HepG2 (cell line): Measurements from ENCODE around the gene TFEB. TPM values are rescaled to one million over a fixed set of nuclear protein-coding genes. Genes with fewer than 3 reads are reported as not detected.
A peak's percentile ranks its signal among the peaks of the same experiment; 100 is the strongest.

ENCODE experiments used
- ARNTL ChIP-seq: sonication (generic); formaldehyde crosslinking; IDR thresholded peaks from 2 replicates; pipeline ENCODE4 v1.4.0; 2020; ENCODE audit warnings: mild to moderate bottlenecking, missing genetic modification reagents
- CHD2 ChIP-seq: IDR thresholded peaks from 2 replicates; pipeline ENCODE4 v1.6.1; 2011; ENCODE audit warnings: low read depth, low read length, improper control_type of control experiment
- DNMT1 ChIP-seq: sonication (generic); formaldehyde crosslinking; IDR thresholded peaks from 2 replicates; pipeline ENCODE4 v1.5.1; 2020; ENCODE audit warnings: mild to moderate bottlenecking, missing genetic modification reagents
- FIP1L1 ChIP-seq: fragments of 200-400 bp; formaldehyde crosslinking; IDR thresholded peaks from 2 replicates; pipeline ENCODE4 v1.6.1; 2018; ENCODE audit warnings: low read depth, mild to moderate bottlenecking, low read length, moderate library complexity, borderline replicate concordance; ENCODE audit not compliant: insufficient read depth
- GLI4 ChIP-seq: sonication (generic); formaldehyde crosslinking; IDR thresholded peaks from 2 replicates; pipeline ENCODE4 v1.5.1; 2020; ENCODE audit warnings: missing genetic modification reagents, mild to moderate bottlenecking, moderate library complexity, borderline replicate concordance
- HDAC6 ChIP-seq: fragments of 200-600 bp; sonication (generic); IDR thresholded peaks from 2 replicates; pipeline ENCODE4 v1.7.0; 2017; ENCODE audit warnings: mild to moderate bottlenecking, antibody characterized with exemption, low read length, low read depth
- HOXA5 ChIP-seq: sonication (generic); formaldehyde crosslinking; IDR thresholded peaks from 2 replicates; pipeline ENCODE4 v1.4.0; 2020; ENCODE audit warnings: missing genetic modification reagents
- HOXA9 ChIP-seq: sonication (generic); formaldehyde crosslinking; IDR thresholded peaks from 2 replicates; pipeline ENCODE4 v1.8.1; 2022; ENCODE audit warnings: missing genetic modification reagents, mild to moderate bottlenecking, moderate library complexity, borderline replicate concordance
- KMT2A ChIP-seq: sonication (generic); formaldehyde crosslinking; IDR thresholded peaks from 2 replicates; pipeline ENCODE4 v1.4.0; 2020; ENCODE audit warnings: missing genetic modification reagents
- RAD21 ChIP-seq: fragments of 450-650 bp; formaldehyde crosslinking; IDR thresholded peaks from 2 replicates; pipeline ENCODE4 v1.5.0; 2020; ENCODE audit warnings: mild to moderate bottlenecking
- RELA ChIP-seq: sonication (generic); formaldehyde crosslinking; IDR thresholded peaks from 2 replicates; pipeline ENCODE4 v1.4.0; 2020; ENCODE audit warnings: missing genetic modification reagents
- SATB2 ChIP-seq: sonication (generic); formaldehyde crosslinking; IDR thresholded peaks from 2 replicates; pipeline ENCODE4 v1.5.0; 2020; ENCODE audit warnings: missing genetic modification reagents
- SIX1 ChIP-seq: sonication (generic); formaldehyde crosslinking; IDR thresholded peaks from 2 replicates; pipeline ENCODE4 v1.4.0; 2020; ENCODE audit warnings: missing genetic modification reagents, borderline replicate concordance
- SSRP1 ChIP-seq: IDR thresholded peaks from 2 replicates; pipeline ENCODE4 v1.6.1; 2016; ENCODE audit warnings: control low read depth
- ZBTB3 ChIP-seq: sonication (generic); formaldehyde crosslinking; IDR thresholded peaks from 2 replicates; pipeline ENCODE4 v1.4.0; 2020; ENCODE audit warnings: low read depth, mild to moderate bottlenecking, moderate library complexity, missing genetic modification reagents, borderline replicate concordance
- ZFY ChIP-seq: sonication (generic); formaldehyde crosslinking; IDR thresholded peaks from 2 replicates; pipeline ENCODE4 v1.4.0; 2020; ENCODE audit warnings: missing genetic modification reagents
- ZNF224 ChIP-seq: sonication (generic); formaldehyde crosslinking; IDR thresholded peaks from 2 replicates; pipeline ENCODE4 v1.5.0; 2020; ENCODE audit warnings: mild to moderate bottlenecking, missing genetic modification reagents
- ZNF329 ChIP-seq: sonication (generic); formaldehyde crosslinking; IDR thresholded peaks from 2 replicates; pipeline ENCODE4 v1.9.0; 2021; ENCODE audit warnings: low read depth, mild to moderate bottlenecking, missing genetic modification reagents
- ZNF333 ChIP-seq: sonication (generic); formaldehyde crosslinking; IDR thresholded peaks from 2 replicates; pipeline ENCODE4 v1.4.0; 2020; ENCODE audit warnings: mild to moderate bottlenecking, missing genetic modification reagents, borderline replicate concordance
- ZNF546 ChIP-seq: sonication (generic); formaldehyde crosslinking; conservative IDR thresholded peaks from 2 replicates; pipeline ENCODE4 v1.8.1; 2023; ENCODE audit warnings: mild to moderate bottlenecking, missing genetic modification reagents
- ZNF557 ChIP-seq: sonication (generic); formaldehyde crosslinking; IDR thresholded peaks from 2 replicates; pipeline ENCODE4 v1.4.0; 2020; ENCODE audit warnings: missing genetic modification reagents
- ZNF660 ChIP-seq: sonication (generic); formaldehyde crosslinking; IDR thresholded peaks from 2 replicates; pipeline ENCODE4 v1.5.1; 2020; ENCODE audit warnings: mild to moderate bottlenecking, low read depth, missing genetic modification reagents, borderline replicate concordance
- ZSCAN12 ChIP-seq: sonication (generic); formaldehyde crosslinking; IDR thresholded peaks from 2 replicates; pipeline ENCODE4 v1.9.0; 2021; ENCODE audit warnings: mild to moderate bottlenecking, missing genetic modification reagents
- polyA plus RNA-seq, 8 experiments: library from polyadenylated mRNA; depleted of rRNA in 3 of 8; stranded (reverse) in 7 of 8; unstranded in 1 of 8; fragments of >200 nt; fragmentation: Illumina TruSeq in 4 of 8; extraction: Trizol in 4 of 8; gene quantifications; 2 replicates each; pipeline versions ENCODE4 v1.2.1 to v1.2.3, GENCODE V29; 2011 to 2016; ENCODE audit warnings: low read depth in 4 of 8, missing spikeins in 1 of 8, mixed read lengths in 1 of 8; ENCODE audit not compliant: insufficient read depth in 1 of 8
- total RNA-seq, 5 experiments: library from RNA; depleted of rRNA; stranded (reverse); fragments of >200 nt; fragmentation: Illumina TruSeq; extraction: Trizol; gene quantifications; 2 replicates each; pipeline ENCODE4 v1.2.3, GENCODE V29; 2016; ENCODE audit warnings: low read depth in 1 of 5
- TF ChIP-seq, protein P1 (sequence below): sonication (generic); formaldehyde crosslinking; IDR thresholded peaks from 2 replicates; pipeline ENCODE4 v1.5.0; 2020; ENCODE audit warnings: mild to moderate bottlenecking, missing genetic modification reagents
- TF ChIP-seq, protein P2 (sequence below): IDR thresholded peaks from 2 replicates; pipeline ENCODE4 v1.6.1; 2016; ENCODE audit warnings: mild to moderate bottlenecking, missing biosample characterization, missing genetic modification reagents
- TF ChIP-seq, protein P3 (sequence below): sonication (generic); formaldehyde crosslinking; IDR thresholded peaks from 2 replicates; pipeline ENCODE4 v1.4.0; 2020; ENCODE audit warnings: low read depth, mild to moderate bottlenecking, missing genetic modification reagents

The TFEB gene
- total and polyA plus RNA-seq, 2 of the 13 experiments (the other 11 are each of a cell fraction or from before 2014, with no cell fraction given), result 13.3 to 18.7 TPM

DNA sequence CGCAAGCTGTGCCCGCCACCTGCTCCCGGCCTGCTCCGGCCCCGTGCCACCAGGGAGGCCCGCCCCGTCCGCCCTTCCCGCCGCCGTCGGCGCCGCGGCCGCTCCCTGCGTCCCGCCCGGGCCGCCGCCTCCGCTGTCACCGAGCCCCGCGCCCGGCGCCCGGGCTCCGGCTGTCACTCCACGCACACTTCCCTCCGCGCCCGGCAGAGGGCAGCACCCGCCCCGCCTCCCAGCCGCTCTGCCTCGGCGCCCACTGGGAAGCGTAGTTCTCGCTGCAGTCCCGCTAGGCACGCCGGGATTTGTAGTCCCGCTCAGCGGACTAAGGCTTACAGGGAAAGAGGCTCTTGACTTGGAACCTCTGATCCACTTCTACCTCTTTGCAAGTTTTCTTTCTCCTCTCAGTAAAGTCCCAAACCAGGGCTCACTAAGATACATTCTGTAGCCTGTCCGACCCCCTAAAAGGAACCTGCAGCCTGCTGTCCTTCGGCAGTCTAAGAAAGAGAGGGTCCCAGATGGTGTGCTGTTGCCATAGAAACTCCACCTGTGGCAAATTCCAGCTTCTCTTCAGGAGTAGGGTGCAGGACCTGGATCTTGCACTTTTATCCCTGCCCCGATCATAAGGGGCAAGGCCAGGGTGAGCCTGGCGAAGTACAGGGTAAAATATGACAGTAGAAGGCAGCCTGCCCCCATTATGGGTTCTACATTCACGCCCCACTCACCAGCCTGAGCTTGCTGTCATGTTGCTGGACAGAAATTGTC lies at the start of gene TFEB (continued):
- TF ChIP-seq SATB2 (CRISPR knock-in tag) (0 out of 2 replicates have a peak, but pooled peaks have one; percentile 3), HOXA5 (CRISPR knock-in tag) (peak; percentile 74), HOXA9 (CRISPR knock-in tag) (no peak), FIP1L1 (no peak), GLI4 (CRISPR knock-in tag) (no peak), ZNF333 (CRISPR knock-in tag) (no peak), RAD21 (CRISPR knock-in tag) (peak; percentile 99), ZNF329 (CRISPR knock-in tag) (no peak), SIX1 (CRISPR knock-in tag) (0 out of 2 replicates have a peak, but pooled peaks have one; percentile 26), CHD2 (0 out of 2 replicates have a peak, but pooled peaks have one; percentile 70), HDAC6 (no peak), DNMT1 (CRISPR knock-in tag) (0 out of 2 replicates have a peak, but pooled peaks have one; percentile 72), KMT2A (CRISPR knock-in tag) (peak; percentile 73; the same call in 1 of the 2 replicates), ZNF546 (CRISPR knock-in tag) (no peak), ZFY (CRISPR knock-in tag) (peak; percentile 58; the same call in 1 of the 2 replicates), ARNTL (CRISPR knock-in tag) (0 out of 2 replicates have a peak, but pooled peaks have one; percentile 26), ZNF557 (CRISPR knock-in tag) (peak; percentile 65; the same call in 1 of the 2 replicates), RELA (CRISPR knock-in tag) (0 out of 2 replicates have a peak, but pooled peaks have one; percentile 59), ZBTB3 (CRISPR knock-in tag) (no peak), ZSCAN12 (no peak), ZNF224 (CRISPR knock-in tag) (no peak), SSRP1 (CRISPR knock-in tag) (no peak; the same call in 1 of the 2 replicates), ZNF660 (CRISPR knock-in tag) (no peak)
- TF ChIP-seq, protein P1, sequence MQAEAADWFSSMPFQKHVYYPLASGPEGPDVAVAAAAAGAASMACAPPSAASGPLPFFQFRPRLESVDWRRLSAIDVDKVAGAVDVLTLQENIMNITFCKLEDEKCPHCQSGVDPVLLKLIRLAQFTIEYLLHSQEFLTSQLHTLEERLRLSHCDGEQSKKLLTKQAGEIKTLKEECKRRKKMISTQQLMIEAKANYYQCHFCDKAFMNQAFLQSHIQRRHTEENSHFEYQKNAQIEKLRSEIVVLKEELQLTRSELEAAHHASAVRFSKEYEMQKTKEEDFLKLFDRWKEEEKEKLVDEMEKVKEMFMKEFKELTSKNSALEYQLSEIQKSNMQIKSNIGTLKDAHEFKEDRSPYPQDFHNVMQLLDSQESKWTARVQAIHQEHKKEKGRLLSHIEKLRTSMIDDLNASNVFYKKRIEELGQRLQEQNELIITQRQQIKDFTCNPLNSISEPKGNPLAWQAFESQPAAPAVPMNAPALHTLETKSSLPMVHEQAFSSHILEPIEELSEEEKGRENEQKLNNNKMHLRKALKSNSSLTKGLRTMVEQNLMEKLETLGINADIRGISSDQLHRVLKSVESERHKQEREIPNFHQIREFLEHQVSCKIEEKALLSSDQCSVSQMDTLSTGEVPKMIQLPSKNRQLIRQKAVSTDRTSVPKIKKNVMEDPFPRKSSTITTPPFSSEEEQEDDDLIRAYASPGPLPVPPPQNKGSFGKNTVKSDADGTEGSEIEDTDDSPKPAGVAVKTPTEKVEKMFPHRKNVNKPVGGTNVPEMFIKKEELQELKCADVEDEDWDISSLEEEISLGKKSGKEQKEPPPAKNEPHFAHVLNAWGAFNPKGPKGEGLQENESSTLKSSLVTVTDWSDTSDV (CRISPR knock-in tag), result no peak; the same call in 1 of the 2 replicates
- TF ChIP-seq, protein P2, sequence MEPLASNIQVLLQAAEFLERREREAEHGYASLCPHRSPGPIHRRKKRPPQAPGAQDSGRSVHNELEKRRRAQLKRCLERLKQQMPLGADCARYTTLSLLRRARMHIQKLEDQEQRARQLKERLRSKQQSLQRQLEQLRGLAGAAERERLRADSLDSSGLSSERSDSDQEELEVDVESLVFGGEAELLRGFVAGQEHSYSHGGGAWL (CRISPR knock-in tag), result no peak
- TF ChIP-seq, protein P3, sequence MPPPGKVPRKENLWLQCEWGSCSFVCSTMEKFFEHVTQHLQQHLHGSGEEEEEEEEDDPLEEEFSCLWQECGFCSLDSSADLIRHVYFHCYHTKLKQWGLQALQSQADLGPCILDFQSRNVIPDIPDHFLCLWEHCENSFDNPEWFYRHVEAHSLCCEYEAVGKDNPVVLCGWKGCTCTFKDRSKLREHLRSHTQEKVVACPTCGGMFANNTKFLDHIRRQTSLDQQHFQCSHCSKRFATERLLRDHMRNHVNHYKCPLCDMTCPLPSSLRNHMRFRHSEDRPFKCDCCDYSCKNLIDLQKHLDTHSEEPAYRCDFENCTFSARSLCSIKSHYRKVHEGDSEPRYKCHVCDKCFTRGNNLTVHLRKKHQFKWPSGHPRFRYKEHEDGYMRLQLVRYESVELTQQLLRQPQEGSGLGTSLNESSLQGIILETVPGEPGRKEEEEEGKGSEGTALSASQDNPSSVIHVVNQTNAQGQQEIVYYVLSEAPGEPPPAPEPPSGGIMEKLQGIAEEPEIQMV (CRISPR knock-in tag), result 0 out of 2 replicates have a peak, but pooled peaks have one; percentile 61
